Measurements from ENCODE around the gene ATRN. TPM values are rescaled to one million over a fixed set of nuclear protein-coding genes. Genes with fewer than 3 reads are reported as not detected.

The ATRN gene
- total RNA-seq, 1 experiment from 2014 or later = 19.9 TPM

- TF ChIP-seq AFF4 (CRISPR knock-in tag; IDR thresholded peaks at IDR 0.05; ENCODE audit: borderline replicate concordance) (no peak), USF2 (CRISPR knock-in tag; IDR thresholded peaks at IDR 0.05) (no peak), ZMAT4 (CRISPR knock-in tag; IDR thresholded peaks at IDR 0.05) (no peak), ZNF138 (CRISPR knock-in tag; conservative IDR thresholded peaks at IDR 0.05) (no peak), ATF1 (CRISPR knock-in tag; IDR thresholded peaks at IDR 0.05) (no peak), CBFB (CRISPR knock-in tag; IDR thresholded peaks at IDR 0.05; ENCODE audit: low read depth) (no peak), SOX15 (CRISPR knock-in tag; IDR thresholded peaks at IDR 0.05) (no peak), ZNF263 (CRISPR knock-in tag; IDR thresholded peaks at IDR 0.05; ENCODE audit: low read depth) (no peak)
These were observed 209.2 kb downstream of the ATRN start (continued) for GRCh38 chr20:3679749-3680700.

GRCh38 chr20:3680701-3681351 is 210.0 kb downstream of the ATRN start:
- Mint-ChIP-seq H3K36me3 (no peaks in the 10 kb centered on the region), H3K27me3 (ENCODE audit: low read depth) (peaks cover 24% of the 10 kb centered on the region), H3K4me1 (peaks cover 36% of the 10 kb centered on the region), H3K27ac (no peak overlapping the region), H3K4me3 (peak overlapping the region; percentile 70), H3K9me3 (no peaks in the 10 kb centered on the region)
- no peak for DNase-seq (ENCODE audit: low spot score)
- ChIA-PET CTCF (interaction anchor here (0.5 to 3.9 kb wide), 20 partner anchors 9 to 764 kb away, joined by 3 to 38 read pairs (median 4); partner anchors contain the start of genes ADISSP, CENPB and SPEF1), POLR2A (interaction anchor here (0.6 to 0.7 kb wide), 2 partner anchors 29 to 30 kb away, joined by 4 to 5 read pairs; no protein-coding TSS in a partner anchor)
- peak; percentile 1; the same call in 1 of the 2 replicates for ATAC-seq
- TF ChIP-seq HMGA2 (CRISPR knock-in tag; IDR thresholded peaks at IDR 0.05) (no peak), MXD4 (CRISPR knock-in tag; IDR thresholded peaks at IDR 0.05; ENCODE audit: borderline replicate concordance) (no peak), TCF7 (CRISPR knock-in tag; IDR thresholded peaks at IDR 0.05; ENCODE audit: low read depth) (no peak), NFATC4 (CRISPR knock-in tag; IDR thresholded peaks at IDR 0.05) (no peak), NR1H2 (CRISPR knock-in tag; IDR thresholded peaks at IDR 0.05) (no peak), ETV6 (CRISPR knock-in tag; IDR thresholded peaks at IDR 0.05) (no peak), CBFB (CRISPR knock-in tag; IDR thresholded peaks at IDR 0.05; ENCODE audit: low read depth) (no peak), E2F4 (CRISPR knock-in tag; IDR thresholded peaks at IDR 0.05; ENCODE audit: borderline replicate concordance, low read depth) (no peak), IRF2 (CRISPR knock-in tag; IDR thresholded peaks at IDR 0.05; ENCODE audit: borderline replicate concordance, low read depth) (no peak), EMX1 (CRISPR knock-in tag; IDR thresholded peaks at IDR 0.05) (no peak), USF1 (CRISPR knock-in tag; IDR thresholded peaks at IDR 0.05) (no peak), IRF1 (CRISPR knock-in tag; IDR thresholded peaks at IDR 0.05) (no peak), ATF6 (CRISPR knock-in tag; IDR thresholded peaks at IDR 0.05) (no peak), ELF4 (CRISPR knock-in tag; IDR thresholded peaks at IDR 0.05; ENCODE audit: low read depth) (no peak), NR3C1 (CRISPR knock-in tag; conservative IDR thresholded peaks at IDR 0.05; ENCODE audit: low read depth) (no peak), PRRX2 (CRISPR knock-in tag; IDR thresholded peaks at IDR 0.05) (no peak), TEAD4 (CRISPR knock-in tag; IDR thresholded peaks at IDR 0.05) (no peak)
